HG03159 (cell line): Measurements from ENCODE around the gene JADE1.

ENCODE experiments used
- ATAC-seq: cut with Tn5 transposase; IDR thresholded peaks from one replicate; pipeline ENCODE4 v1.9.1; 2021; ENCODE audit warnings: mild to moderate bottlenecking, moderate library complexity; ENCODE audit not compliant: unreplicated experiment

Gene JADE1

GRCh38 chr4:128840711-128841318 is 31.3 kb downstream of the JADE1 start:
- no peak for ATAC-seq

GRCh38 chr4:128841402-128841801 is 31.9 kb downstream of the JADE1 start:
- ATAC-seq: no peak

- no peak for ATAC-seq
Observed at GRCh38 chr4:128844931-128845330, 35.4 kb downstream of the JADE1 start.

GRCh38 chr4:128846063-128846462 is 36.6 kb downstream of the JADE1 start:
- no peak for ATAC-seq

GRCh38 chr4:128847082-128847724 is 37.7 kb downstream of the JADE1 start:
- no peak for ATAC-seq

GRCh38 chr4:128848461-128848860 is 39.0 kb downstream of the JADE1 start:
- ATAC-seq: no peak

- ATAC-seq: no peak
Observed at GRCh38 chr4:128850252-128850651, 40.8 kb downstream of the JADE1 start.

- no peak for ATAC-seq
Observed at GRCh38 chr4:128853741-128854140, 44.2 kb downstream of the JADE1 start.

- ATAC-seq: peak; percentile 60
Observed at GRCh38 chr4:128854433-128854832, 44.9 kb downstream of the JADE1 start.

GRCh38 chr4:128855621-128856020 is 46.1 kb downstream of the JADE1 start:
- no peak for ATAC-seq

GRCh38 chr4:128856246-128856645 is 46.7 kb downstream of the JADE1 start:
- no peak for ATAC-seq

- ATAC-seq: no peak
Observed at GRCh38 chr4:128858879-128859671, 49.6 kb downstream of the JADE1 start.

GRCh38 chr4:128859887-128860677 is 50.6 kb downstream of the JADE1 start:
- ATAC-seq: no peak

GRCh38 chr4:128861856-128862518 is 52.5 kb downstream of the JADE1 start:
- ATAC-seq: peak; percentile 25

- peak; percentile 46 for ATAC-seq
Observed at GRCh38 chr4:128862608-128863311, 53.3 kb downstream of the JADE1 start.

- ATAC-seq: no peak
Observed at GRCh38 chr4:128863312-128864075, 54.0 kb downstream of the JADE1 start.

- no peak for ATAC-seq
Observed at GRCh38 chr4:128865132-128865531, 55.6 kb downstream of the JADE1 start.

GRCh38 chr4:128866269-128866668 is 56.8 kb downstream of the JADE1 start:
- ATAC-seq: no peak

GRCh38 chr4:128866691-128867090 is 57.2 kb downstream of the JADE1 start:
- no peak for ATAC-seq
